K562 (cell line): ENCODE measurements around the gene GSKIP. TPM values are rescaled to one million over a fixed set of nuclear protein-coding genes. Genes with fewer than 3 reads are reported as not detected.

Experiments
- ARNT ChIP-seq, 2 experiments: fragments of 450-650 bp; IDR thresholded peaks; 2 replicates each; pipeline ENCODE4 v1.6.1; 2016; ENCODE audit warnings: mild to moderate bottlenecking in 1 of 2
- RAD21 ChIP-seq, 2 experiments: fragments of 250-450 bp in 1 of 2; fragments of 450-650 bp in 1 of 2; sonication (Bioruptor Pico) in 1 of 2; formaldehyde crosslinking in 1 of 2; IDR thresholded peaks in 1 of 2; conservative IDR thresholded peaks in 1 of 2; 2 replicates each; pipeline versions ENCODE4 v1.4.0 to v1.8.0; 2020 to 2022; ENCODE audit warnings: mild to moderate bottlenecking in 2 of 2, moderate library complexity in 1 of 2
- polyA plus RNA-seq, 8 experiments: library from polyadenylated mRNA; depleted of rRNA in 4 of 8; stranded (reverse) in 5 of 8; unstranded in 3 of 8; fragments of >200 nt; fragmentation: Nextera tagmentation in 2 of 8; fragmentation: Illumina TruSeq in 1 of 8; extraction: Ambion mirVana in 2 of 8; extraction: Trizol in 1 of 8; gene quantifications; 2 replicates each; pipeline versions ENCODE4 v1.2.1 to v1.2.3, GENCODE V29; 2011 to 2014; ENCODE audit warnings: inconsistent platforms in 1 of 8, missing spikeins in 1 of 8
- total RNA-seq, 7 experiments: library from RNA; depleted of rRNA in 6 of 7; stranded (reverse); fragments of >200 nt in 6 of 7; fragmentation: Illumina TruSeq in 2 of 7; extraction: Trizol in 2 of 7; gene quantifications; 2 replicates each; pipeline versions ENCODE4 v1.2.1 to v1.2.3, GENCODE V29; 2011 to 2021; ENCODE audit warnings: low replicate concordance in 1 of 7
- TF ChIP-seq, protein P1 (sequence below), 2 experiments: fragments of 450-650 bp; formaldehyde crosslinking in 1 of 2; IDR thresholded peaks; 2 replicates each; pipeline versions ENCODE4 v1.4.0 to v1.6.1; 2014 to 2020; ENCODE audit warnings: mild to moderate bottlenecking in 2 of 2, borderline replicate concordance in 1 of 2, low read depth in 1 of 2
- TF ChIP-seq, protein P2 (sequence below): fragments of 250-450 bp; sonication (Bioruptor Pico); IDR thresholded peaks from 2 replicates; pipeline ENCODE4 v1.4.0; 2020; ENCODE audit warnings: mild to moderate bottlenecking, moderate library complexity
- TF ChIP-seq, protein P3 (sequence below): fragments of 450-650 bp; formaldehyde crosslinking; IDR thresholded peaks from 2 replicates; pipeline ENCODE4 v1.4.0; 2020; ENCODE audit warnings: mild to moderate bottlenecking, moderate library complexity

GSKIP gene
- total and polyA plus RNA-seq, 9 of the 15 experiments (the other 6 are each of a cell fraction or from before 2014, with no cell fraction given): 12.9 to 58.9 (median 22.2) TPM

DNA sequence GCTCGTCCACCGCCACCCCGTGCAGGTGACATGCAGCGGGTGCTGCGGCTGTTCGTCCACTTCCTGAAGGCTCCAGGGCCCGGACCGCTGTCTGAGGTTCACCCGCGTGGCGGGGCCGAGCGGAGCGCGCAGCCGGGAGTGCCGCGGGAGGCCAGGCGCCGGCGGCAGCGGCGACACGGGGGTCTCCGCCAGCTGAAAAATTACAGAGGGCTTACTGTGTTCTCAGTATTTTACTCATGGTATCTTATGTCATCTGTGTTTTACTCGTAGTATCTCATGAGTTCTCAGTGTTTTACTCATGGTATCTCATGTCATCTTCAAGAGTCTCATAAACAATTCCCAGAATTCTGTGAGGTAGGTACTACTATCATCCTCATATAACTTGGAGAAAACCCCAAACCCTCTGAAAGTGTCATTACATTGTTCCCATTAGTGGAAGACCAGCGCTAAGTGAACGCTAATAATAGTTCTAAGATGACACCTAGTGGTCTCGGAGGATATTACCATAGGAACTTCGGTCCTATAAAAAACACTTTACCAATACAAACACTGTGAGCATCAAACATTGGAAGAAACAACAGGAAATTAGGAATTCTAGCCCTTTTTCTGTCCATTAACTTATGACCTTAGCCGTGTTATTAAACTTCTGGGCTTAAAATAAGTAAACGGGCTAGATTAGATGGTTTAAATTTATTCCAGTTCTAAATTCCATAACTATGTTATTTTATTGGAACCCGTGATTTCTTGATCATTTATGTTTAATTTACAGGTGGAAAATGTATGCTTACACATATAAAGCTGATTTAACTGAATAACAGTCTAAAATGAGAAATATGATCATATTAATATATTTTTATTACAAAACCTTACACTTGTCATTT, 61.0 kb downstream of the GSKIP start (continued):
- TF ChIP-seq, protein P1, sequence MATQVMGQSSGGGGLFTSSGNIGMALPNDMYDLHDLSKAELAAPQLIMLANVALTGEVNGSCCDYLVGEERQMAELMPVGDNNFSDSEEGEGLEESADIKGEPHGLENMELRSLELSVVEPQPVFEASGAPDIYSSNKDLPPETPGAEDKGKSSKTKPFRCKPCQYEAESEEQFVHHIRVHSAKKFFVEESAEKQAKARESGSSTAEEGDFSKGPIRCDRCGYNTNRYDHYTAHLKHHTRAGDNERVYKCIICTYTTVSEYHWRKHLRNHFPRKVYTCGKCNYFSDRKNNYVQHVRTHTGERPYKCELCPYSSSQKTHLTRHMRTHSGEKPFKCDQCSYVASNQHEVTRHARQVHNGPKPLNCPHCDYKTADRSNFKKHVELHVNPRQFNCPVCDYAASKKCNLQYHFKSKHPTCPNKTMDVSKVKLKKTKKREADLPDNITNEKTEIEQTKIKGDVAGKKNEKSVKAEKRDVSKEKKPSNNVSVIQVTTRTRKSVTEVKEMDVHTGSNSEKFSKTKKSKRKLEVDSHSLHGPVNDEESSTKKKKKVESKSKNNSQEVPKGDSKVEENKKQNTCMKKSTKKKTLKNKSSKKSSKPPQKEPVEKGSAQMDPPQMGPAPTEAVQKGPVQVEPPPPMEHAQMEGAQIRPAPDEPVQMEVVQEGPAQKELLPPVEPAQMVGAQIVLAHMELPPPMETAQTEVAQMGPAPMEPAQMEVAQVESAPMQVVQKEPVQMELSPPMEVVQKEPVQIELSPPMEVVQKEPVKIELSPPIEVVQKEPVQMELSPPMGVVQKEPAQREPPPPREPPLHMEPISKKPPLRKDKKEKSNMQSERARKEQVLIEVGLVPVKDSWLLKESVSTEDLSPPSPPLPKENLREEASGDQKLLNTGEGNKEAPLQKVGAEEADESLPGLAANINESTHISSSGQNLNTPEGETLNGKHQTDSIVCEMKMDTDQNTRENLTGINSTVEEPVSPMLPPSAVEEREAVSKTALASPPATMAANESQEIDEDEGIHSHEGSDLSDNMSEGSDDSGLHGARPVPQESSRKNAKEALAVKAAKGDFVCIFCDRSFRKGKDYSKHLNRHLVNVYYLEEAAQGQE (IDR thresholded peaks at IDR 0.05; ENCODE audit: borderline replicate concordance): peak; percentile 75; the same call in 1 of the 2 replicates
- TF ChIP-seq, protein P1 (CRISPR knock-in tag; IDR thresholded peaks at IDR 0.05; ENCODE audit: low read depth): no peak
- TF ChIP-seq, protein P2, sequence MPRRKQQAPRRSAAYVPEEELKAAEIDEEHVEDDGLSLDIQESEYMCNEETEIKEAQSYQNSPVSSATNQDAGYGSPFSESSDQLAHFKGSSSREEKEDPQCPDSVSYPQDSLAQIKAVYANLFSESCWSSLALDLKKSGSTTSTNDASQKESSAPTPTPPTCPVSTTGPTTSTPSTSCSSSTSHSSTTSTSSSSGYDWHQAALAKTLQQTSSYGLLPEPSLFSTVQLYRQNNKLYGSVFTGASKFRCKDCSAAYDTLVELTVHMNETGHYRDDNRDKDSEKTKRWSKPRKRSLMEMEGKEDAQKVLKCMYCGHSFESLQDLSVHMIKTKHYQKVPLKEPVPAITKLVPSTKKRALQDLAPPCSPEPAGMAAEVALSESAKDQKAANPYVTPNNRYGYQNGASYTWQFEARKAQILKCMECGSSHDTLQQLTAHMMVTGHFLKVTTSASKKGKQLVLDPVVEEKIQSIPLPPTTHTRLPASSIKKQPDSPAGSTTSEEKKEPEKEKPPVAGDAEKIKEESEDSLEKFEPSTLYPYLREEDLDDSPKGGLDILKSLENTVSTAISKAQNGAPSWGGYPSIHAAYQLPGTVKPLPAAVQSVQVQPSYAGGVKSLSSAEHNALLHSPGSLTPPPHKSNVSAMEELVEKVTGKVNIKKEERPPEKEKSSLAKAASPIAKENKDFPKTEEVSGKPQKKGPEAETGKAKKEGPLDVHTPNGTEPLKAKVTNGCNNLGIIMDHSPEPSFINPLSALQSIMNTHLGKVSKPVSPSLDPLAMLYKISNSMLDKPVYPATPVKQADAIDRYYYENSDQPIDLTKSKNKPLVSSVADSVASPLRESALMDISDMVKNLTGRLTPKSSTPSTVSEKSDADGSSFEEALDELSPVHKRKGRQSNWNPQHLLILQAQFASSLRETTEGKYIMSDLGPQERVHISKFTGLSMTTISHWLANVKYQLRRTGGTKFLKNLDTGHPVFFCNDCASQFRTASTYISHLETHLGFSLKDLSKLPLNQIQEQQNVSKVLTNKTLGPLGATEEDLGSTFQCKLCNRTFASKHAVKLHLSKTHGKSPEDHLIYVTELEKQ (CRISPR knock-in tag): no peak
- TF ChIP-seq, protein P3, sequence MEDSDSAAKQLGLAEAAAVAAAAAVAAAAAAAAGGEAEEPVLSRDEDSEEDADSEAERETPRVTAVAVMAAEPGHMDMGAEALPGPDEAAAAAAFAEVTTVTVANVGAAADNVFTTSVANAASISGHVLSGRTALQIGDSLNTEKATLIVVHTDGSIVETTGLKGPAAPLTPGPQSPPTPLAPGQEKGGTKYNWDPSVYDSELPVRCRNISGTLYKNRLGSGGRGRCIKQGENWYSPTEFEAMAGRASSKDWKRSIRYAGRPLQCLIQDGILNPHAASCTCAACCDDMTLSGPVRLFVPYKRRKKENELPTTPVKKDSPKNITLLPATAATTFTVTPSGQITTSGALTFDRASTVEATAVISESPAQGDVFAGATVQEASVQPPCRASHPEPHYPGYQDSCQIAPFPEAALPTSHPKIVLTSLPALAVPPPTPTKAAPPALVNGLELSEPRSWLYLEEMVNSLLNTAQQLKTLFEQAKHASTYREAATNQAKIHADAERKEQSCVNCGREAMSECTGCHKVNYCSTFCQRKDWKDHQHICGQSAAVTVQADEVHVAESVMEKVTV: peak; percentile 68
- TF ChIP-seq RAD21 (CRISPR knock-in tag; conservative IDR thresholded peaks at IDR 0.05 in 1 of 2, IDR thresholded peaks at IDR 0.05 in 1 of 2): peak; percentile 86 to 90
- no peak for TF ChIP-seq ARNT (IDR thresholded peaks at IDR 0.05)
